Thyroid gland (tissue), 4 donors: Measurements from ENCODE around the gene NSRP1.

Experiments used
- POLR2A ChIP-seq, 2 donors: fragments of 450-650 bp; IDR thresholded peaks; one replicate each; pipeline ENCODE4 v1.6.1; 2017; ENCODE audit warnings: antibody characterized with exemption in 2 of 2, mild to moderate bottlenecking in 2 of 2, moderate library complexity in 1 of 2
- TF ChIP-seq, protein P1 (sequence below), 6 experiments: fragments of 200-600 bp in 3 of 6; fragments of 450-650 bp in 3 of 6; sonication (generic) in 3 of 6; IDR thresholded peaks; one replicate each; pipeline ENCODE4 v1.5.1; 2016 to 2019; ENCODE audit warnings: antibody characterized with exemption in 6 of 6, mild to moderate bottlenecking in 2 of 6, inconsistent platforms in 1 of 6, moderate library complexity in 1 of 6

DNA sequence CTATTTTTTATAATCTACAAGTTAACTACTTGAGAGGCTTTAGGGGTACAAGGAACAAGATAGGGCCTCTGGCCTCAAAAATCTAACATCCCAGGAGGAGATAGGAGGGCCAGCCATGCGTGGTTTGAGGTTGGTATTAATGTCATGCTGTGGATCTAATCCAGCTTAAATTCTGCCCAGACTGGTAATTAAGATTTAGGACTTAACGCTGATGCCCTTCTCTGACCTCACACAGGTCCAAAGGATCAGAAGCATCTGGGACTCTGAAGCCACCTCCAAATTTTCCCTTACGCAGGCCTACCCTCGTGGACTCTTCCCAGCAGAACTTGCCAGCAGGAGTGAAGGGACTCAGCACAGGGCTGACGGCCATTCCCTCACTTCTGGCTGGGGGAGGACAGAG, 103.8 kb downstream of the NSRP1 start:
- TF ChIP-seq, protein P1, sequence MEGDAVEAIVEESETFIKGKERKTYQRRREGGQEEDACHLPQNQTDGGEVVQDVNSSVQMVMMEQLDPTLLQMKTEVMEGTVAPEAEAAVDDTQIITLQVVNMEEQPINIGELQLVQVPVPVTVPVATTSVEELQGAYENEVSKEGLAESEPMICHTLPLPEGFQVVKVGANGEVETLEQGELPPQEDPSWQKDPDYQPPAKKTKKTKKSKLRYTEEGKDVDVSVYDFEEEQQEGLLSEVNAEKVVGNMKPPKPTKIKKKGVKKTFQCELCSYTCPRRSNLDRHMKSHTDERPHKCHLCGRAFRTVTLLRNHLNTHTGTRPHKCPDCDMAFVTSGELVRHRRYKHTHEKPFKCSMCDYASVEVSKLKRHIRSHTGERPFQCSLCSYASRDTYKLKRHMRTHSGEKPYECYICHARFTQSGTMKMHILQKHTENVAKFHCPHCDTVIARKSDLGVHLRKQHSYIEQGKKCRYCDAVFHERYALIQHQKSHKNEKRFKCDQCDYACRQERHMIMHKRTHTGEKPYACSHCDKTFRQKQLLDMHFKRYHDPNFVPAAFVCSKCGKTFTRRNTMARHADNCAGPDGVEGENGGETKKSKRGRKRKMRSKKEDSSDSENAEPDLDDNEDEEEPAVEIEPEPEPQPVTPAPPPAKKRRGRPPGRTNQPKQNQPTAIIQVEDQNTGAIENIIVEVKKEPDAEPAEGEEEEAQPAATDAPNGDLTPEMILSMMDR (IDR thresholded peaks at IDR 0.05): no peak
- no peak for TF ChIP-seq POLR2A (IDR thresholded peaks at IDR 0.05)
